Prostate gland (tissue), 2 donors: Measurements from ENCODE around the gene PIP5K1B. TPM values are rescaled to one million over a fixed set of nuclear protein-coding genes. Genes with fewer than 3 reads are reported as not detected.

Experiments
- DNase-seq: peaks from one replicate; pipeline ENCODE4 v3.0.0-alpha.2; 2019; ENCODE audit warnings: low spot score
- H3K27ac ChIP-seq, 2 donors: fragments of 200-600 bp; sonication (generic); 2 replicates each; pipeline ENCODE4 v1.5.1; 2017 to 2019
- H3K27me3 ChIP-seq: fragments of 200-600 bp; sonication (generic); replicated peaks from 2 replicates; pipeline ENCODE4 v1.5.1; 2019; ENCODE audit not compliant: insufficient read depth
- H3K36me3 ChIP-seq, 2 donors: fragments of 200-600 bp; sonication (generic); 1 replicate in 1 of 2; 2 replicates in 1 of 2; pipeline versions ENCODE4 v1.5.1 to v1.8.1; 2017 to 2019
- H3K4me1 ChIP-seq: fragments of 200-600 bp; sonication (generic); replicated peaks from 2 replicates; pipeline ENCODE4 v1.5.1; 2019
- H3K4me3 ChIP-seq, 2 donors: fragments of 200-600 bp; sonication (generic); 2 replicates each; pipeline ENCODE4 v1.5.1; 2017 to 2019
- H3K9me3 ChIP-seq: fragments of 200-600 bp; sonication (generic); 2 replicates; pipeline ENCODE4 v1.5.1; 2017
- POLR2A ChIP-seq: fragments of 450-650 bp; IDR thresholded peaks from one replicate; pipeline ENCODE4 v1.6.1; 2016; ENCODE audit warnings: antibody characterized with exemption, mild to moderate bottlenecking
- POLR2AphosphoS5 ChIP-seq: sonication (generic); formaldehyde crosslinking; IDR thresholded peaks from one replicate; pipeline ENCODE4 v1.6.1; 2017; ENCODE audit warnings: antibody characterized with exemption
- WGBS: methylation state at CpG from one replicate; pipeline ENCODE4 v1.1.5; 2018; 5-methylcytosine and 5-hydroxymethylcytosine counted together
- intact Hi-C: fragments of 100-400 bp; cut with DNase I; formaldehyde crosslinking; loops from one replicate; pipeline ENCODE4 v1.14.2; 2022
- total RNA-seq, 2 donors: library from RNA; depleted of rRNA; stranded (reverse); fragments of >200 nt; gene quantifications; one replicate each; pipeline ENCODE4 v1.1.0, GENCODE V29; 2016
- TF ChIP-seq, protein P1 (sequence below), 4 experiments: fragments of 200-600 bp in 2 of 4; fragments of 450-650 bp in 2 of 4; sonication (generic) in 2 of 4; IDR thresholded peaks; 1 replicate in 3 of 4; 2 replicates in 1 of 4; pipeline ENCODE4 v1.5.1; 2016 to 2019; ENCODE audit warnings: antibody characterized with exemption in 4 of 4, mild to moderate bottlenecking in 2 of 4, moderate library complexity in 2 of 4

PIP5K1B gene
- total RNA-seq, 2 donors from 2014 or later = 1.6 to 38.3 TPM

DNA sequence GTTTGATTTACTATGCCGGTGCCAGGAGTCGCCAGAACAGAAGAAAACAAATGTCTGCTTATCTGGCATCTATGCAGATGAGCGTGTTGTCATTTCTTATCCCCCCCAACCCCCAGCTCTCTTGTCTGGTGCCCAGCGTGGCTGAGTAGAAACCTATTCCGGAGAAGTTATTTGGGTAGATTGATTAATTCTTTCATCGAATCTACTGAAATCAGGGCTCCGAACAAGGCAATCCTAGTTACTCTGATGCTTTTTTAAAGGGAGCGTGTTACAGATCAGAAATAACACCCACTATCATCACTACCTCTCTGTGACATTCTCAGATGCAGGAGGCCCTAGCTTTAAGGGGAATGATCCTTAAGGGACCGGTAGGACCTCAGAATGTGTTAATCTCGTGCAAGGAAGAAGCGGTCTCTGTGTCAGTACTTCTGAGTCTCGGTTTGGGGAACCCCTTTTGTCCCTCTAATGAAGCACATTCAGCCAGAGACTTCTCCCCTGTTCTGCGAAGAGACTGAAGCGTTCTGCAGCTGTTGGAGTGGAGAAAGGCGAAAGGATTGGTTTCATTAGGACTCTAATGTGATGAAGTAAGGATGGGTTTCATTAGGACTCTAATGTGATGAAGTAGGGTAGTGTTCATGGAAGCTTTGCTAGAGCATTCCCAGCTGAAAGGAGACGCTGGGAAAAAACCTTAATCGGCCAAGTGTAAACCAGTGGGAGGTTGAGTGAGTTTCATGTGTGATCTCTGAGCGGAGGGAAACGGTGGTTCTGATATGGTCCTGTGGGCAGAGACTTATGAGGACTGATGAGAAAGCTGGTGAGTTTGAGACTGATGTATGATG is 1.5 kb downstream of the PIP5K1B start:
- no peaks in the 10 kb centered on the region for H3K36me3 ChIP-seq
- TF ChIP-seq, protein P1, sequence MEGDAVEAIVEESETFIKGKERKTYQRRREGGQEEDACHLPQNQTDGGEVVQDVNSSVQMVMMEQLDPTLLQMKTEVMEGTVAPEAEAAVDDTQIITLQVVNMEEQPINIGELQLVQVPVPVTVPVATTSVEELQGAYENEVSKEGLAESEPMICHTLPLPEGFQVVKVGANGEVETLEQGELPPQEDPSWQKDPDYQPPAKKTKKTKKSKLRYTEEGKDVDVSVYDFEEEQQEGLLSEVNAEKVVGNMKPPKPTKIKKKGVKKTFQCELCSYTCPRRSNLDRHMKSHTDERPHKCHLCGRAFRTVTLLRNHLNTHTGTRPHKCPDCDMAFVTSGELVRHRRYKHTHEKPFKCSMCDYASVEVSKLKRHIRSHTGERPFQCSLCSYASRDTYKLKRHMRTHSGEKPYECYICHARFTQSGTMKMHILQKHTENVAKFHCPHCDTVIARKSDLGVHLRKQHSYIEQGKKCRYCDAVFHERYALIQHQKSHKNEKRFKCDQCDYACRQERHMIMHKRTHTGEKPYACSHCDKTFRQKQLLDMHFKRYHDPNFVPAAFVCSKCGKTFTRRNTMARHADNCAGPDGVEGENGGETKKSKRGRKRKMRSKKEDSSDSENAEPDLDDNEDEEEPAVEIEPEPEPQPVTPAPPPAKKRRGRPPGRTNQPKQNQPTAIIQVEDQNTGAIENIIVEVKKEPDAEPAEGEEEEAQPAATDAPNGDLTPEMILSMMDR (IDR thresholded peaks at IDR 0.05) = no peak
- TF ChIP-seq POLR2A (no peak), POLR2AphosphoS5 (no peak)
- intact Hi-C loops = loop anchor here (10.0 kb wide), 2 partner anchors 138 to 238 kb away; no protein-coding TSS in a partner anchor
- H3K4me1 ChIP-seq = no peaks in the 10 kb centered on the region
- H3K9me3 ChIP-seq = no peaks in the 10 kb centered on the region
- WGBS = 30% methylated on average over 19 of the region's 19 CpGs
- peak overlapping the region; percentile 46 to 59 for H3K4me3 ChIP-seq
- no peaks in the 10 kb centered on the region for H3K27me3 ChIP-seq
- H3K27ac ChIP-seq = peak overlapping the region in 1 of 2 donors; percentile 60
- DNase-seq = no peak

DNA sequence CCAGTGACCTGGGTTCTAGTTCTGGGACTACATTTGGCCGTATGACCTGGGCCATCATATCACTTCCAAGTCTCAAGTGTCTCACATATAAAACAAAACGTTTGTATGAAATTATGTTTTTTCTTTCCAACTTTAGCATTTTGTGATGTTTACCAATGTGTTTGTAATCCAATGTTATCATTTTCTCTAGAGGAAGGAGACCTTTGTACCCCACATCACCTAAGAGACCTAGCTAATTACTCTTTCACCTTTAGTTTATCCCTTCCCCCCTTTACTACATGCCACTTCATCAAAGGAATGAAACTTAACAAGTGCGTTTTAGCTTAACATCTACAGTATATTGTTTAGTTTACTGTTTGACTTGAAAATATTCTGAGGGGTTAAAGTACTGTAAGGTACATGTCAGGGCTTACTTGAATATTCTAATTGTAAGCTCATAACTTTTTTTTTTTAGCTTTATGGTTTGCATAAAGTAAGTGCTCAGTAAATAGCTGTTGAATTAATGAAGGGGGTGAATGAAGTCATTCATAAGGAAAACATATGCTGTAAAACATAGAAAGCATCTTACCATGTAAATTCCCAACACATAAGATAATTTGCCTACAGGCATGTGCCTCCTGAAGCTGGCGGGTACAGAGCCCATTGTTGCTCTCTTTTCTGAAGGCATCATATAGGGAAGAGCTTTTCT is 2.9 kb downstream of the PIP5K1B start:
- no peaks in the 10 kb centered on the region for H3K4me1 ChIP-seq
- no peaks in the 10 kb centered on the region for H3K9me3 ChIP-seq
- H3K27ac ChIP-seq = no peak overlapping the region
- WGBS = 85% methylated on average over 4 of the region's 4 CpGs
- intact Hi-C loops = loop anchor here (10.0 kb wide), 2 partner anchors 137 to 237 kb away; no protein-coding TSS in a partner anchor
- H3K36me3 ChIP-seq = no peaks in the 10 kb centered on the region
- H3K27me3 ChIP-seq = no peaks in the 10 kb centered on the region
- TF ChIP-seq POLR2A = no peak
- TF ChIP-seq POLR2AphosphoS5 = no peak
- TF ChIP-seq, protein P1 (IDR thresholded peaks at IDR 0.05) = no peak
- no peak for DNase-seq
- no peak overlapping the region for H3K4me3 ChIP-seq

DNA sequence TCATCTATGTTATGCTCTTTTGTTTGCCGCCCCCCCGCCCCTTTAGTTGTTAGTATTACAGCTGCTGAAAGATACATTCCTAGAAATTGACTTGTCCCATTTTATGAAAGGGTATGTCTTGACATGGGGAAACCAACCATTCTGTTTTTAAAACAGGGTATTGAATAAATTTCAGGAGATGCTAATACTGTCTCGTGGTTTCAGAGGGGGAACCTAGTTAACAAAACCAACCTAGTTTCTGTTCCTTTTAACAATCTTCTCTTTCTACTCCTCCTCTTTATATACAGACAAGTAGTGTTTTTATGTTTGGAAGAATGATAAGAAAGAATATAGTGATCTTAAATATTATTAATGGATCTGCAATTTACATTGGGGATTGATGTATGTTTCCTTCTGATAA is 3.5 kb downstream of the PIP5K1B start:
- H3K27ac ChIP-seq = no peak overlapping the region
- no peaks in the 10 kb centered on the region for H3K4me1 ChIP-seq
- TF ChIP-seq, protein P1 (IDR thresholded peaks at IDR 0.05) = no peak
- TF ChIP-seq POLR2AphosphoS5 (no peak), POLR2A (no peak)
- H3K27me3 ChIP-seq = no peaks in the 10 kb centered on the region
- no peaks in the 10 kb centered on the region for H3K9me3 ChIP-seq
- no peak for DNase-seq
- WGBS = 91% methylated on average over 3 of the region's 3 CpGs
- intact Hi-C loops = loop anchor here (10.0 kb wide), 2 partner anchors 136 to 236 kb away; no protein-coding TSS in a partner anchor
- H3K36me3 ChIP-seq = no peaks in the 10 kb centered on the region
- no peak overlapping the region for H3K4me3 ChIP-seq

DNA sequence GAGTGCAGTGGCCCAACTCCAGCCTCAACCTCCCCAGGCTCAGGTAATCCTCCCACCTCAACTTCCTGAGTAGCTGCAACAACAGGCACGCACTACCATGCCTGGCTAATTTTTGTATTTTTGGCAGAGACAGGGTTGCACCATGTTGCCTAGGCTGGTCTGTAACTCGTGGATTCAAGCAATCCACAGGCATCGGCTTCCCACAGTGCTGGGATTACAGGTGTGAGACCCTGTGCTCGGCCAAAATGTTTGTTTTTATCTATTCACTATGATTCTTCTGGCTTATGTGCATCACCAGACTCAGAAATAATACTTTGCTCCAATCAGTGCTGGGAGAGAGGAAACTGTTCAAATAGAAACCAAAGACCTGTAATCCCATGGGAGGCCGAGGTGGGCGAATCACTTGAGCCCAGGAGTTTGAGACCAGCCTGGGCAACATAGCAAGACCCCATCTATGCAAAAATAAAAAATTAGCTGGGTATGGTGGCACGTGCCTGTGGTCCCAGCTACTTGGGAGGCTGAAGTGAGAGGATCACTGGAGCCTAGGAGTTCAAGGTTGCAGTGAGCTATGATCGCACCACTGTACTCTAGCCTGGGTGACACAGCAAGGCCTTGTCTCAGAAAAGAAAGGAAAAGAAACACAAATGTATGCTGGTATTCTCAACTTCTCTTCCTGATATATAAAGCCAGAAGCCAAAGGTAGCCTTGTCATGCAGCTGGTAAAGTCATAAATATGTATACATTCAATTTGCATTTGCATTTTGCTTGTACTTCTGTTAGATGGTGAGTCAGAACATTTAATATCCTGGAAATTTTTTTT is 4.5 kb downstream of the PIP5K1B start:
- intact Hi-C loops = loop anchor here (10.0 kb wide), 2 partner anchors 135 to 235 kb away; no protein-coding TSS in a partner anchor
- Histone ChIP-seq H3K4me1 (no peaks in the 10 kb centered on the region), H3K9me3 (no peaks in the 10 kb centered on the region), H3K4me3 (no peak overlapping the region), H3K27me3 (peaks cover 1% of the 10 kb centered on the region), H3K27ac (no peak overlapping the region), H3K36me3 (no peaks in the 10 kb centered on the region)
- 95% methylated on average over 8 of the region's 8 CpGs for WGBS
- no peak for DNase-seq
- TF ChIP-seq, protein P1 (IDR thresholded peaks at IDR 0.05) = no peak
- TF ChIP-seq POLR2AphosphoS5 (no peak), POLR2A (no peak)
